ENCODE measurements around the gene FOXK2. TPM values are rescaled to one million over a fixed set of nuclear protein-coding genes. Genes with fewer than 3 reads are reported as not detected.

The FOXK2 gene
- total RNA-seq, 4 donors from 2014 or later, result 27.0 to 51.6 (median 45.3) TPM

- Histone ChIP-seq H3K27me3 (no peaks in the 10 kb centered on the region), H3K9me3 (no peaks in the 10 kb centered on the region), H3K27ac (replicated peaks in 1 of 4) (no peak overlapping the region), H3K4me3 (no peak overlapping the region), H3K36me3 (peaks cover 15 to 64% (median 51%) of the 10 kb centered on the region in 4 donors), H3K4me1 (peaks cover 0 to 28% (median 11%) of the 10 kb centered on the region in 4 donors)
- intact Hi-C loops (cut with DNase I), result no loop called here
- 77% methylated on average over 14 of the region's 14 CpGs for WGBS
- TF ChIP-seq CTCF (IDR thresholded peaks at IDR 0.05), result no peak
- no peak for TF ChIP-seq EP300 (IDR thresholded peaks at IDR 0.05)
- no peak for TF ChIP-seq POLR2AphosphoS5 (IDR thresholded peaks at IDR 0.05)
- TF ChIP-seq POLR2A (IDR thresholded peaks at IDR 0.05; ENCODE audit: low read depth), result no peak
- DNase-seq (ENCODE audit: extremely low spot score), result no peak
Observed at GRCh38 chr17:82639628-82640027, 120.1 kb downstream of the FOXK2 start.

DNA sequence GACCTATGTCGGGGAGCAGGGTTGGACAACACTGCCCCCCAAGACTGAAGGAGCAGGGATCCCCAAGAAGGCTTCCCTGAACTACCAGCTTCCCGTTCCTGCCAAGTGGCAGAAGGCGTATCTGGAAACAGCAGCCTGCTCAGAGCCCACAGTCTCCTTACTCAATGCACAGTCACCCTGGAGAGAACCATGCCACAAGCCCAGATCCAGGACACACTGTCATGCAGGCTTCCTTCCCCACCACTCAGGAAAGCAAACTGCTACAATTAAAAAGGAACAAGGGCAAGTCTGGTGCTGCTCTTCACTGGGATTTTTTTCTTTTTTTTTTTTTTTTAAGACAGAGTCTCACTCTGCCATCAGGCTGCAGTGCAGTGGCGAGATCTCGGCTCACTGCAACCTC is 120.5 kb downstream of the FOXK2 start:
- 86% methylated on average over 5 of the region's 5 CpGs for WGBS
- TF ChIP-seq POLR2AphosphoS5 (IDR thresholded peaks at IDR 0.05), result no peak
- no peak for TF ChIP-seq POLR2A (IDR thresholded peaks at IDR 0.05; ENCODE audit: low read depth)
- no peak for TF ChIP-seq EP300 (IDR thresholded peaks at IDR 0.05)
- no peak for TF ChIP-seq CTCF (IDR thresholded peaks at IDR 0.05)
- Histone ChIP-seq H3K27me3 (no peaks in the 10 kb centered on the region), H3K27ac (replicated peaks in 1 of 4) (no peak overlapping the region), H3K36me3 (peaks cover 15 to 65% (median 51%) of the 10 kb centered on the region in 4 donors), H3K9me3 (no peaks in the 10 kb centered on the region), H3K4me1 (peaks cover 0 to 28% (median 13%) of the 10 kb centered on the region in 4 donors), H3K4me3 (no peak overlapping the region)
- DNase-seq (ENCODE audit: extremely low spot score), result no peak
- intact Hi-C loops (cut with DNase I), result no loop called here

- no peak for DNase-seq (ENCODE audit: extremely low spot score)
- TF ChIP-seq EP300 (IDR thresholded peaks at IDR 0.05), result no peak
- TF ChIP-seq POLR2AphosphoS5 (IDR thresholded peaks at IDR 0.05), result no peak
- no peak for TF ChIP-seq CTCF (IDR thresholded peaks at IDR 0.05)
- TF ChIP-seq POLR2A (IDR thresholded peaks at IDR 0.05; ENCODE audit: low read depth), result no peak
- Histone ChIP-seq H3K4me3 (no peak overlapping the region), H3K27me3 (no peaks in the 10 kb centered on the region), H3K4me1 (peaks cover 18 to 47% (median 30%) of the 10 kb centered on the region in 4 donors), H3K27ac (replicated peaks in 1 of 4) (no peak overlapping the region), H3K9me3 (no peaks in the 10 kb centered on the region), H3K36me3 (peaks cover 15 to 65% (median 49%) of the 10 kb centered on the region in 4 donors)
- WGBS, result 83% methylated on average over 14 of the region's 14 CpGs
- intact Hi-C loops (cut with DNase I), result no loop called here
Observed at GRCh38 chr17:82642022-82642421, 122.5 kb downstream of the FOXK2 start.

- WGBS, result 87% methylated on average over 5 of the region's 5 CpGs
- no peak for DNase-seq (ENCODE audit: extremely low spot score)
- H3K36me3 ChIP-seq, result peaks cover 15 to 57% (median 46%) of the 10 kb centered on the region in 4 donors
- no peak overlapping the region for H3K27ac ChIP-seq (replicated peaks in 1 of 4)
- TF ChIP-seq EP300 (IDR thresholded peaks at IDR 0.05), result no peak
- TF ChIP-seq CTCF (IDR thresholded peaks at IDR 0.05), result no peak
- intact Hi-C loops (cut with DNase I), result no loop called here
- H3K4me3 ChIP-seq, result no peak overlapping the region
- H3K4me1 ChIP-seq, result peaks cover 25 to 50% (median 35%) of the 10 kb centered on the region in 4 donors
- no peaks in the 10 kb centered on the region for H3K9me3 ChIP-seq
- no peaks in the 10 kb centered on the region for H3K27me3 ChIP-seq
Observed at GRCh38 chr17:82644148-82644547, 124.6 kb downstream of the FOXK2 start.

GRCh38 chr17:82645516-82645915 is 126.0 kb downstream of the FOXK2 start:
- no peaks in the 10 kb centered on the region for H3K27me3 ChIP-seq
- H3K4me1 ChIP-seq, result peaks cover 25 to 40% (median 32%) of the 10 kb centered on the region in 4 donors
- TF ChIP-seq CTCF (IDR thresholded peaks at IDR 0.05), result no peak
- 96% methylated on average over 4 of the region's 4 CpGs for WGBS
- no peak overlapping the region for H3K4me3 ChIP-seq
- intact Hi-C loops (cut with DNase I), result loop anchor here (5.0 kb wide), 1 partner anchor 53 kb away; no protein-coding TSS in a partner anchor
- DNase-seq (ENCODE audit: extremely low spot score), result no peak
- no peaks in the 10 kb centered on the region for H3K9me3 ChIP-seq
- H3K36me3 ChIP-seq, result peaks cover 15 to 43% (median 35%) of the 10 kb centered on the region in 4 donors
- no peak overlapping the region for H3K27ac ChIP-seq (replicated peaks in 1 of 4)

Data from esophagus muscularis mucosa (tissue), 4 donors.